HG03066 (cell line): ENCODE measurements around the gene PITPNM3.

Experiments
- ATAC-seq: cut with Tn5 transposase; IDR thresholded peaks from one replicate; pipeline ENCODE4 v1.9.1; 2021; ENCODE audit warnings: low read depth; ENCODE audit not compliant: unreplicated experiment

Gene PITPNM3

GRCh38 chr17:6503641-6504195, 52.6 kb downstream of the PITPNM3 start:
- no peak for ATAC-seq

- ATAC-seq: no peak
Measured at GRCh38 chr17:6502871-6503509, 53.4 kb downstream of the PITPNM3 start.

- ATAC-seq: no peak
Measured at GRCh38 chr17:6502142-6502541, 54.2 kb downstream of the PITPNM3 start.

- ATAC-seq: no peak
Measured at GRCh38 chr17:6501359-6501758, 55.0 kb downstream of the PITPNM3 start.

- no peak for ATAC-seq
Measured at GRCh38 chr17:6498901-6499540, 57.3 kb downstream of the PITPNM3 start.

GRCh38 chr17:6498356-6498755, 58.0 kb downstream of the PITPNM3 start:
- ATAC-seq: no peak

GRCh38 chr17:6497496-6498221, 58.7 kb downstream of the PITPNM3 start:
- no peak for ATAC-seq

GRCh38 chr17:6496640-6497441, 59.5 kb downstream of the PITPNM3 start:
- ATAC-seq: no peak

GRCh38 chr17:6496116-6496481, 60.3 kb downstream of the PITPNM3 start:
- no peak for ATAC-seq

GRCh38 chr17:6495450-6496115, 60.8 kb downstream of the PITPNM3 start:
- ATAC-seq: no peak

GRCh38 chr17:6494239-6494941, 62.0 kb downstream of the PITPNM3 start:
- no peak for ATAC-seq

GRCh38 chr17:6492892-6493674, 63.3 kb downstream of the PITPNM3 start:
- no peak for ATAC-seq

GRCh38 chr17:6491071-6491700, 65.2 kb downstream of the PITPNM3 start:
- ATAC-seq: no peak

GRCh38 chr17:6489016-6489550, 67.3 kb downstream of the PITPNM3 start:
- no peak for ATAC-seq

- ATAC-seq: no peak
Measured at GRCh38 chr17:6488008-6488539, 68.3 kb downstream of the PITPNM3 start.

GRCh38 chr17:6487251-6488007, 68.9 kb downstream of the PITPNM3 start:
- ATAC-seq: no peak
